ENCODE results near the gene ADAMTS5. TPM values are rescaled to one million over a fixed set of nuclear protein-coding genes. Genes with fewer than 3 reads are reported as not detected.
A peak's percentile ranks its signal among the peaks of the same experiment; 100 is the strongest.

Gene ADAMTS5
- total and polyA plus RNA-seq, 4 experiments from 2014 or later: not detected

- no peaks in the 10 kb centered on the region for H3K4me1 ChIP-seq (ENCODE audit: insufficient read depth, low read length)
- H3K27me3 Mint-ChIP-seq: peaks cover 3 to 5% of the 10 kb centered on the region in 2 donors
- intact Hi-C loops (cut with micrococcal nuclease): no loop called here
These were observed 5.2 kb downstream of the ADAMTS5 start for GRCh38 chr21:26961698-26962097.

DNA sequence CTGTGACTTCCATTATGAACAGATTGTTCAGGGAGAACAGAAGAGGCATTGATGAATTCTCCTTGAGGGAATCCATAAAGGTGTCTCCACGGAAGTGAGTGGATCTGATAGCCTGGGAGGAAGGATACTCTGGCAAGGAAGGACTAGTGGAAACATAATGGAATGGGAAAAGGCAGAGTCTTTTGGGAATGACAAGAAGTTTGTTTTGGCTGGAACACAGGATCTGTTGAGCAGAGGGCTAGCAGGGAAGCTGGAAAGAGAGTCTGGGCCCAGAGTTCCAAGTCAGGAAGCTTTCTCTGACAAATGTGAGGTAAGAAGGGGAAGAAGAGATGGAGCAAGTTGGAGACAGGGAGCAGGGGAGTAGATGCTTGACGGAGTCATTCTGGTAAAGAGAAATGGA, 8.1 kb downstream of the ADAMTS5 start:
- ChIA-PET CTCF (ENCODE audit: partially characterized antibody) (no interaction called here), POLR2A (ENCODE audit: partially characterized antibody) (no interaction called here)
- Mint-ChIP-seq H3K27me3 (no peaks in the 10 kb centered on the region), H3K27ac (no peak overlapping the region), H3K4me3 (no peak overlapping the region), H3K36me3 (no peaks in the 10 kb centered on the region), H3K9me3 (peaks cover 0 to 2% (median 0%) of the 10 kb centered on the region in 8 donors), H3K4me1 (no peaks in the 10 kb centered on the region)
- DNase-seq: no peak
- Histone ChIP-seq H3K9me3 (ENCODE audit: control insufficient read depth in 1 of 2, low read length in 2 of 2) (no peaks in the 10 kb centered on the region), H3K36me3 (ENCODE audit: insufficient read depth, low read length) (no peaks in the 10 kb centered on the region), H3K27ac (ENCODE audit: low read depth, low read length) (no peak overlapping the region), H3K4me1 (ENCODE audit: insufficient read depth, low read length) (no peaks in the 10 kb centered on the region), H3K27me3 (ENCODE audit: insufficient read depth, low read length) (no peaks in the 10 kb centered on the region), H3K4me3 (ENCODE audit: low read length in 2 of 2) (no peak overlapping the region)
- intact Hi-C loops (cut with micrococcal nuclease): no loop called here

More at GRCh38 chr21:26961698-26962097, 5.2 kb downstream of the ADAMTS5 start:
- no peak overlapping the region for H3K4me3 Mint-ChIP-seq
- no peaks in the 10 kb centered on the region for H3K36me3 Mint-ChIP-seq
- CTCF ChIA-PET (ENCODE audit: partially characterized antibody): no interaction called here
- H3K9me3 Mint-ChIP-seq: peaks cover 0 to 7% (median 0%) of the 10 kb centered on the region in 8 donors
- no peak overlapping the region for H3K4me3 ChIP-seq (ENCODE audit: low read length in 2 of 2)
- no peaks in the 10 kb centered on the region for H3K4me1 Mint-ChIP-seq
- POLR2A ChIA-PET (ENCODE audit: partially characterized antibody): no interaction called here
- no peak overlapping the region for H3K27ac ChIP-seq (ENCODE audit: low read depth, low read length)
- no peaks in the 10 kb centered on the region for H3K9me3 ChIP-seq (ENCODE audit: control insufficient read depth in 1 of 2, low read length in 2 of 2)
- H3K36me3 ChIP-seq (ENCODE audit: insufficient read depth, low read length): no peaks in the 10 kb centered on the region
- no peak overlapping the region for H3K27ac Mint-ChIP-seq
- peak in 1 of 5 donors; percentile 1 for DNase-seq
- no peaks in the 10 kb centered on the region for H3K27me3 ChIP-seq (ENCODE audit: insufficient read depth, low read length)

DNA sequence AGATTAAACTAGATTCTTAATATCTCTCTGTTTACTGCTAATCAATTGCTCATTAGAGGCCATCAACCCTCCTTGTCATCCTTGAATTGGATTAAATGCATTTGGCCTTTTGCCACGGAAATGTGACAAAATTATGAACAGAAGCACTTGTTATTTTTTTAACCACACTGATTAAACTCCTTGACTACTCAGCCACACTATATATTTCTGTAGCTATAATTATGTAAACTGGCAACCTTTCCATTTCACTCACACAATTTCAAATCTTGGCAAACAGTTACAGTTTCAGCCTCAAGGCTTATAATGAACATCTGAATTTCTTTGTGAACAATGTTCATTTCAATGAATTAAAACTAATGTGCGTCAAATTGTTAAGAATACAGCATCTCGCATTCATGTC, 10.1 kb downstream of the ADAMTS5 start:
- Mint-ChIP-seq H3K27ac (no peak overlapping the region), H3K9me3 (no peaks in the 10 kb centered on the region), H3K4me3 (no peak overlapping the region), H3K27me3 (no peaks in the 10 kb centered on the region), H3K4me1 (no peaks in the 10 kb centered on the region), H3K36me3 (no peaks in the 10 kb centered on the region)
- ChIA-PET CTCF (ENCODE audit: partially characterized antibody) (no interaction called here), POLR2A (ENCODE audit: partially characterized antibody) (no interaction called here)
- DNase-seq: no peak
- no peak overlapping the region for H3K4me3 ChIP-seq (ENCODE audit: low read length in 2 of 2)
- no peaks in the 10 kb centered on the region for H3K9me3 ChIP-seq (ENCODE audit: control insufficient read depth in 1 of 2, low read length in 2 of 2)
- H3K27ac ChIP-seq (ENCODE audit: low read depth, low read length): no peak overlapping the region
- no peaks in the 10 kb centered on the region for H3K27me3 ChIP-seq (ENCODE audit: insufficient read depth, low read length)
- intact Hi-C loops (cut with micrococcal nuclease): no loop called here
- no peaks in the 10 kb centered on the region for H3K4me1 ChIP-seq (ENCODE audit: insufficient read depth, low read length)
- no peaks in the 10 kb centered on the region for H3K36me3 ChIP-seq (ENCODE audit: insufficient read depth, low read length)

DNA sequence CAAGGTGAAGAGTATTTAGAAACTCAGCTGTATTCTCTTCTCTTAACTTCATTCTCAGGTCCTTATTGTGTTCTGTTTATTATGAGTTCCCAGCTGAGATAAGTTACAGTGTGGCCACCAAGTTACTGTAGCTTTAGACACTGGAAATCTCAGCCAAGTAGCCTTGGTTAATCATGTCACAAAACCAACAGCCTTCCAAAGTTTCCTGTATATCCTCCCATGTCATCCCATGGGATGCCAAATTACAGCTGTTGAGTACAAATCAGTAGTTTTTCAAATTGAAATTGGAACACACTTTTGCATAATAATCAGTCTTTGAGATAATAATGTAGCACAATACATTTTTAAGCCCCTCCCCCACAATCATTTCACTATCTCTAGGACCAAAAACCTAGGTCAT, 10.7 kb downstream of the ADAMTS5 start:
- no peak overlapping the region for H3K4me3 ChIP-seq (ENCODE audit: low read length in 2 of 2)
- no peaks in the 10 kb centered on the region for H3K4me1 Mint-ChIP-seq
- H3K27me3 Mint-ChIP-seq: no peaks in the 10 kb centered on the region
- CTCF ChIA-PET (ENCODE audit: partially characterized antibody): no interaction called here
- no peak overlapping the region for H3K27ac ChIP-seq (ENCODE audit: low read depth, low read length)
- no peaks in the 10 kb centered on the region for H3K36me3 Mint-ChIP-seq
- intact Hi-C loops (cut with micrococcal nuclease): no loop called here
- POLR2A ChIA-PET (ENCODE audit: partially characterized antibody): no interaction called here
- no peak overlapping the region for H3K27ac Mint-ChIP-seq
- H3K9me3 Mint-ChIP-seq: no peaks in the 10 kb centered on the region
- no peaks in the 10 kb centered on the region for H3K27me3 ChIP-seq (ENCODE audit: insufficient read depth, low read length)
- H3K36me3 ChIP-seq (ENCODE audit: insufficient read depth, low read length): no peaks in the 10 kb centered on the region
- no peak for DNase-seq
- no peaks in the 10 kb centered on the region for H3K9me3 ChIP-seq (ENCODE audit: control insufficient read depth in 1 of 2, low read length in 2 of 2)
- no peaks in the 10 kb centered on the region for H3K4me1 ChIP-seq (ENCODE audit: insufficient read depth, low read length)
- no peak overlapping the region for H3K4me3 Mint-ChIP-seq

GRCh38 chr21:26954662-26955121, 12.2 kb downstream of the ADAMTS5 start:
- Histone ChIP-seq H3K36me3 (ENCODE audit: insufficient read depth, low read length) (no peaks in the 10 kb centered on the region), H3K9me3 (ENCODE audit: control insufficient read depth in 1 of 2, low read length in 2 of 2) (no peaks in the 10 kb centered on the region), H3K4me3 (ENCODE audit: low read length in 2 of 2) (no peak overlapping the region), H3K4me1 (ENCODE audit: insufficient read depth, low read length) (no peaks in the 10 kb centered on the region), H3K27ac (ENCODE audit: low read depth, low read length) (no peak overlapping the region), H3K27me3 (ENCODE audit: insufficient read depth, low read length) (no peaks in the 10 kb centered on the region)
- DNase-seq: no peak
- H3K4me1 Mint-ChIP-seq: no peaks in the 10 kb centered on the region
- CTCF ChIA-PET (ENCODE audit: partially characterized antibody): no interaction called here
- intact Hi-C loops (cut with micrococcal nuclease): no loop called here
- H3K4me3 Mint-ChIP-seq: no peak overlapping the region
- no peaks in the 10 kb centered on the region for H3K36me3 Mint-ChIP-seq
- H3K27me3 Mint-ChIP-seq: no peaks in the 10 kb centered on the region
- H3K9me3 Mint-ChIP-seq: no peaks in the 10 kb centered on the region
- POLR2A ChIA-PET (ENCODE audit: partially characterized antibody): no interaction called here
- no peak overlapping the region for H3K27ac Mint-ChIP-seq

GRCh38 chr21:26952374-26953066, 14.4 kb downstream of the ADAMTS5 start:
- H3K27ac ChIP-seq (ENCODE audit: low read depth, low read length): no peak overlapping the region
- H3K4me1 ChIP-seq (ENCODE audit: insufficient read depth, low read length): no peaks in the 10 kb centered on the region
- ChIA-PET POLR2A (ENCODE audit: partially characterized antibody) (no interaction called here), CTCF (ENCODE audit: partially characterized antibody) (no interaction called here)
- H3K4me3 ChIP-seq (ENCODE audit: low read length in 2 of 2): no peak overlapping the region
- no peaks in the 10 kb centered on the region for H3K4me1 Mint-ChIP-seq
- no peak for DNase-seq
- H3K4me3 Mint-ChIP-seq: no peak overlapping the region
- H3K27ac Mint-ChIP-seq: no peak overlapping the region
- no peaks in the 10 kb centered on the region for H3K27me3 Mint-ChIP-seq
- no peaks in the 10 kb centered on the region for H3K36me3 Mint-ChIP-seq
- H3K36me3 ChIP-seq (ENCODE audit: insufficient read depth, low read length): no peaks in the 10 kb centered on the region
- H3K9me3 ChIP-seq (ENCODE audit: control insufficient read depth in 1 of 2, low read length in 2 of 2): no peaks in the 10 kb centered on the region
- H3K9me3 Mint-ChIP-seq: no peaks in the 10 kb centered on the region
- H3K27me3 ChIP-seq (ENCODE audit: insufficient read depth, low read length): no peaks in the 10 kb centered on the region
- intact Hi-C loops (cut with micrococcal nuclease): no loop called here

DNA sequence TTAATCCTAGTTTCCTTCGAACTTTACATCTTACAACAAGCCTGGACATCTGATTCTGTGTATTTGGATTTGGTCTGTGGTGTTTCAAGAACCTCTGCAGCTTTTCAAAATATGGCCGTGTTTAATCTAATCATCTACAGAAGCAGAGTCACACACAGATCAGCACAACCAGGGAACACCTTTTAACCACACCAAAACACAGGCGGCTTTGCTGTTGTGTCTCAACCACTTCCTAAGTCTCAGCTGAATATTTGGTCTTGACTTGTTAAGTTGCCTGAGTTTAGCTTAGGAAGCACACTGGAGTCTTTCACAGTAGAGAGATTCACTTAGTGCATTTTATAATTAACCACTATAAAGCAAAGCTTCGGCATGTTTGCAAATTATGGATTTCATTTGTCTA, 17.1 kb downstream of the ADAMTS5 start:
- Histone ChIP-seq H3K4me3 (ENCODE audit: low read length in 2 of 2) (no peak overlapping the region), H3K4me1 (ENCODE audit: insufficient read depth, low read length) (no peaks in the 10 kb centered on the region), H3K36me3 (ENCODE audit: insufficient read depth, low read length) (no peaks in the 10 kb centered on the region), H3K27me3 (ENCODE audit: insufficient read depth, low read length) (no peaks in the 10 kb centered on the region), H3K9me3 (ENCODE audit: control insufficient read depth in 1 of 2, low read length in 2 of 2) (no peaks in the 10 kb centered on the region), H3K27ac (ENCODE audit: low read depth, low read length) (no peak overlapping the region)
- intact Hi-C loops (cut with micrococcal nuclease): no loop called here
- no peak for DNase-seq
- peaks cover 0 to 1% (median 0%) of the 10 kb centered on the region in 8 donors for H3K9me3 Mint-ChIP-seq
- H3K4me3 Mint-ChIP-seq: no peak overlapping the region
- H3K4me1 Mint-ChIP-seq: no peaks in the 10 kb centered on the region
- no peaks in the 10 kb centered on the region for H3K36me3 Mint-ChIP-seq
- no peak overlapping the region for H3K27ac Mint-ChIP-seq
- POLR2A ChIA-PET (ENCODE audit: partially characterized antibody): no interaction called here
- CTCF ChIA-PET (ENCODE audit: partially characterized antibody): no interaction called here
- H3K27me3 Mint-ChIP-seq: peaks cover 0 to 2% of the 10 kb centered on the region in 2 donors

GRCh38 chr21:26948194-26948593, 18.7 kb downstream of the ADAMTS5 start:
- Histone ChIP-seq H3K9me3 (ENCODE audit: control insufficient read depth in 1 of 2, low read length in 2 of 2) (no peaks in the 10 kb centered on the region), H3K27me3 (ENCODE audit: insufficient read depth, low read length) (no peaks in the 10 kb centered on the region), H3K27ac (ENCODE audit: low read depth, low read length) (no peak overlapping the region), H3K4me3 (ENCODE audit: low read length in 2 of 2) (no peak overlapping the region), H3K4me1 (ENCODE audit: insufficient read depth, low read length) (no peaks in the 10 kb centered on the region), H3K36me3 (ENCODE audit: insufficient read depth, low read length) (no peaks in the 10 kb centered on the region)
- POLR2A ChIA-PET (ENCODE audit: partially characterized antibody): no interaction called here
- no peak for DNase-seq
- no peak overlapping the region for H3K4me3 Mint-ChIP-seq
- intact Hi-C loops (cut with micrococcal nuclease): no loop called here
- H3K27me3 Mint-ChIP-seq: peaks cover 0 to 2% of the 10 kb centered on the region in 2 donors
- no peaks in the 10 kb centered on the region for H3K4me1 Mint-ChIP-seq
- no peaks in the 10 kb centered on the region for H3K36me3 Mint-ChIP-seq
- no peak overlapping the region for H3K27ac Mint-ChIP-seq
- CTCF ChIA-PET (ENCODE audit: partially characterized antibody): no interaction called here
- peaks cover 0 to 1% (median 0%) of the 10 kb centered on the region in 8 donors for H3K9me3 Mint-ChIP-seq
